GM12878 (cell line): Measurements from ENCODE around the gene XIRP1. TPM values are rescaled to one million over a fixed set of nuclear protein-coding genes. Genes with fewer than 3 reads are reported as not detected.

Experiments
- ATAC-seq: fragments of 200-7000 bp; cut with Tn5 transposase; 3 replicates; pipeline ENCODE4 v1.9.1; 2020; ENCODE audit warnings: mild to moderate bottlenecking, moderate library complexity
- BruUV-seq: library from RNA; stranded (reverse); fragments of 400-500 nt; replicated peaks from 2 replicates; lab custom pipeline; 2021; lab: Mats Ljungman, UMichigan
- CTCF ChIA-PET: fragments of 300-600 bp; sonication (Branson Sonifier 250); formaldehyde crosslinking; extraction: SDS; loops from one replicate; lab custom pipeline; 2021; ENCODE audit warnings: inconsistent platforms; lab: Yijun Ruan, JAX
- POLR2A ChIA-PET: fragments of 350-600 bp; formaldehyde crosslinking; extraction: SDS; loops from one replicate; lab custom pipeline; 2021; ENCODE audit warnings: inconsistent platforms; lab: Charles Lee
- RAD21 ChIA-PET: fragments of 300-600 bp; sonication (Branson Sonifier 250); formaldehyde crosslinking; loops from one replicate; lab custom pipeline; 2023; ENCODE audit warnings: antibody characterized with exemption; ENCODE audit not compliant: unreplicated experiment; lab: Charles Lee
- SMC1A ChIA-PET: fragments of 300-600 bp; sonication (Branson Sonifier 250); formaldehyde crosslinking; loops from one replicate; lab custom pipeline; 2023; ENCODE audit not compliant: unreplicated experiment, uncharacterized antibody; lab: Charles Lee
- DNase-seq: peaks from one replicate; pipeline ENCODE4 v3.0.0-alpha.2; 2011; ENCODE audit warnings: low read depth, low spot score
- FAIRE-seq: peaks from 3 replicates; lab custom pipeline; 2011; peaks lifted over from hg19 to GRCh38; lab: Jason Lieb, UNC
- H2AFZ ChIP-seq: 2 replicates; pipeline ENCODE4 v1.6.0; 2011; ENCODE audit warnings: low read depth, low read length, control low read depth; ENCODE audit not compliant: control insufficient read depth
- H3K27ac ChIP-seq: 2 replicates; pipeline ENCODE4 v1.5.1; 2011; ENCODE audit warnings: control low read depth; ENCODE audit not compliant: control insufficient read depth, insufficient read depth
- H3K27me3 ChIP-seq, 2 experiments: replicated peaks in 1 of 2; 2 replicates each; pipeline versions ENCODE4 v1.6.0 to v1.6.1; 2011; ENCODE audit warnings: low read length in 1 of 2; ENCODE audit not compliant: control insufficient read depth in 2 of 2, insufficient read depth in 2 of 2
- H3K36me3 ChIP-seq, 2 experiments: 2 replicates each; pipeline ENCODE4 v1.5.1; 2011; ENCODE audit warnings: low read length in 1 of 2; ENCODE audit not compliant: control insufficient read depth in 2 of 2, insufficient read depth in 2 of 2
- H3K4me1 ChIP-seq: 2 replicates; pipeline ENCODE4 v1.6.1; 2011; ENCODE audit warnings: mild to moderate bottlenecking, low read length, moderate library complexity, mixed read lengths; ENCODE audit not compliant: control insufficient read depth, insufficient read depth
- H3K4me2 ChIP-seq: 2 replicates; pipeline ENCODE4 v1.6.0; 2011; ENCODE audit warnings: control low read depth; ENCODE audit not compliant: control insufficient read depth, insufficient read depth
- H3K4me3 ChIP-seq: fragments of 200-600 bp; sonication (generic); 2 replicates; pipeline ENCODE4 v1.5.1; 2016
- H3K79me2 ChIP-seq: 2 replicates; pipeline ENCODE4 v1.6.0; 2011; ENCODE audit warnings: low read length; ENCODE audit not compliant: control insufficient read depth, insufficient read depth
- H3K9ac ChIP-seq: 2 replicates; pipeline ENCODE4 v1.8.0; 2011; ENCODE audit warnings: low read length, control low read depth, mixed read lengths; ENCODE audit not compliant: control insufficient read depth, insufficient read depth
- H3K9me3 ChIP-seq: replicated peaks from 3 replicates; pipeline ENCODE4 v1.5.1; 2011; ENCODE audit warnings: mild to moderate bottlenecking, low read length; ENCODE audit not compliant: control insufficient read depth, insufficient read depth
- H4K20me1 ChIP-seq: 2 replicates; pipeline ENCODE4 v1.6.0; 2011; ENCODE audit not compliant: control insufficient read depth, insufficient read depth
- ASH2L ChIP-seq: fragments of 300-600, 200-600 bp; sonication (generic); IDR thresholded peaks from 2 replicates; pipeline ENCODE4 v1.6.1; 2017; ENCODE audit warnings: low read depth, mild to moderate bottlenecking, borderline replicate concordance
- CBX3 ChIP-seq: fragments of 200-600 bp; sonication (generic); IDR thresholded peaks from 2 replicates; pipeline ENCODE4 v1.6.1; 2016; ENCODE audit warnings: low read depth, borderline replicate concordance
- HDAC6 ChIP-seq: fragments of 200-600 bp; sonication (generic); IDR thresholded peaks from one replicate; pipeline ENCODE4 v1.8.0; 2017; ENCODE audit warnings: antibody characterized with exemption; ENCODE audit not compliant: unreplicated experiment
- JUND ChIP-seq: IDR thresholded peaks from 2 replicates; pipeline ENCODE4 v1.6.1; 2012; ENCODE audit warnings: low read depth, mild to moderate bottlenecking, low read length, improper control_type of control experiment, moderate library complexity
- KLF5 ChIP-seq: fragments of 450-650 bp; IDR thresholded peaks from 2 replicates; pipeline ENCODE4 v1.6.1; 2014; ENCODE audit warnings: mild to moderate bottlenecking; ENCODE audit not compliant: partially characterized antibody
- NFIC ChIP-seq: IDR thresholded peaks from 2 replicates; pipeline ENCODE4 v1.6.1; 2012; ENCODE audit warnings: low read depth, mild to moderate bottlenecking, inconsistent platforms, low read length, moderate library complexity
- STAT3 ChIP-seq: IDR thresholded peaks from 2 replicates; pipeline ENCODE4 v1.6.1; 2011; ENCODE audit warnings: low read depth, low read length, improper control_type of control experiment
- ZNF217 ChIP-seq: fragments of 450-650 bp; IDR thresholded peaks from 2 replicates; pipeline ENCODE4 v1.6.1; 2017; ENCODE audit warnings: antibody characterized with exemption, mild to moderate bottlenecking
- ZNF24 ChIP-seq: fragments of 450-650 bp; IDR thresholded peaks from 2 replicates; pipeline ENCODE4 v1.6.1; 2017; ENCODE audit warnings: antibody characterized with exemption, mild to moderate bottlenecking
- ZNF622 ChIP-seq: fragments of 450-650 bp; IDR thresholded peaks from 2 replicates; pipeline ENCODE4 v1.6.1; 2017; ENCODE audit warnings: mild to moderate bottlenecking, inconsistent platforms
- WGBS: methylation state at CpG from one replicate; pipeline ENCODE4 v1.1.6; 2016; ENCODE audit warnings: low lambda C conversion rate; ENCODE audit not compliant: insufficient replicate concordance, insufficient coverage; ENCODE audit errors: missing lambda C conversion rate; 5-methylcytosine and 5-hydroxymethylcytosine counted together
- in situ Hi-C: fragments of 300-500 bp; cut with MboI; formaldehyde crosslinking; loops from 9 replicates; pipeline ENCODE4 v1.14.3; 2018; ENCODE audit warnings: mixed read lengths
- intact Hi-C: fragments of 100-400 bp; cut with micrococcal nuclease; formaldehyde crosslinking; loops from one replicate; pipeline ENCODE4 v1.14.2; 2022; ENCODE audit not compliant: unreplicated experiment
- polyA plus RNA-seq, 11 experiments: library from polyadenylated mRNA; depleted of rRNA in 4 of 11; unstranded in 6 of 11; stranded (reverse) in 5 of 11; fragments of >200 nt; fragmentation: Nextera tagmentation in 4 of 11; fragmentation: Illumina TruSeq in 1 of 11; extraction: Ambion mirVana in 4 of 11; extraction: Trizol in 1 of 11; gene quantifications; 1 replicate in 1 of 11; 2 replicates in 10 of 11; pipeline versions ENCODE4 v1.2.1 to v1.2.3, GENCODE V29; 2011 to 2016; ENCODE audit warnings: inconsistent platforms in 2 of 11, missing spikeins in 2 of 11, low read depth in 1 of 11
- total RNA-seq, 4 experiments: library from RNA; depleted of rRNA in 3 of 4; stranded (reverse); fragments of >200 nt in 3 of 4; fragmentation: Illumina TruSeq in 1 of 4; extraction: Trizol in 1 of 4; gene quantifications; 2 replicates each; pipeline versions ENCODE4 v1.2.1 to v1.2.3, GENCODE V29; 2013 to 2021
- TF ChIP-seq, protein P1 (sequence below): fragments of 450-650 bp; IDR thresholded peaks from 2 replicates; pipeline ENCODE4 v1.6.1; 2014; ENCODE audit warnings: mild to moderate bottlenecking
- TF ChIP-seq, protein P2 (sequence below): IDR thresholded peaks from 2 replicates; pipeline ENCODE4 v1.6.1; 2012; ENCODE audit warnings: mild to moderate bottlenecking, low read depth, low read length
- TF ChIP-seq, protein P3 (sequence below): IDR thresholded peaks from 2 replicates; pipeline ENCODE4 v1.6.1; 2012; ENCODE audit warnings: low read depth, low read length, improper control_type of control experiment
- TF ChIP-seq, protein P4 (sequence below): fragments of 450-650 bp; IDR thresholded peaks from 2 replicates; pipeline ENCODE4 v1.6.1; 2018; ENCODE audit warnings: borderline replicate concordance, mild to moderate bottlenecking; ENCODE audit not compliant: partially characterized antibody
- TF ChIP-seq, protein P5 (sequence below), 3 experiments: IDR thresholded peaks in 2 of 3; conservative IDR thresholded peaks in 1 of 3; 2 replicates each; pipeline ENCODE4 v1.5.1; 2011; ENCODE audit warnings: low read depth in 3 of 3, low read length in 3 of 3, mild to moderate bottlenecking in 3 of 3, control low read depth in 2 of 3, moderate library complexity in 2 of 3, inconsistent platforms in 1 of 3, mixed read lengths in 1 of 3; ENCODE audit not compliant: control insufficient read depth in 2 of 3, insufficient read depth in 1 of 3; ENCODE audit errors: extremely low read depth in 1 of 3

XIRP1 gene
- total and polyA plus RNA-seq, 10 of the 15 experiments (the other 5 are each of a cell fraction or from before 2014, with no cell fraction given): 0.03 to 0.38 (median 0.08) TPM; not detected in 1

DNA sequence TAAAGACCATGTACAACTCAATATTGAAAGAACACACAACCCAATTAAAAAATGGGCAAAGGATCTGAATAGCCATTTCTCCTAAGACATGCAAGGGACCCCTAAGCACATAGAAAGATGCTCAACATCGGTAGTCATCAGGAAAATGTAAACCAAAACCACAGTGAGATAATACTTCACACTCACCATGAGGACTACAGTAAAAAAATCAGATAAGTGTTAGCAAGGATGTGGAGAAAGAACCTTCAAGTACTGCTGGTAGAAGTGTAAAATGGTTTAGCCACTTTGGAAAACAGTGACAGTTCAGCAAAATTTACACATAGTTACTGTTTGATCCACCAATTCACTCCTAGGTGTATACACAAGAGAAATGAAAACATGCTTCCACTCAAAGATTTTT, 30.1 kb upstream of the XIRP1 start:
- ChIA-PET POLR2A (no interaction called here), CTCF (no interaction called here), RAD21 (no interaction called here), SMC1A (no interaction called here)
- Histone ChIP-seq H3K9me3 (no peaks in the 10 kb centered on the region), H3K79me2 (no peaks in the 10 kb centered on the region), H4K20me1 (no peaks in the 10 kb centered on the region), H2AFZ (no peak overlapping the region), H3K4me3 (no peak overlapping the region), H3K4me2 (no peak overlapping the region), H3K27ac (no peak overlapping the region), H3K4me1 (peaks cover 22% of the 10 kb centered on the region), H3K36me3 (no peaks in the 10 kb centered on the region), H3K9ac (no peak overlapping the region), H3K27me3 (no peaks in the 10 kb centered on the region)
- FAIRE-seq: no peak
- no peak for DNase-seq
- in situ Hi-C loops: no loop called here
- no TSS peak for BruUV-seq
- WGBS: 79% methylated on average over 1 of the region's 1 CpG
- intact Hi-C loops: no loop called here
- ATAC-seq: no peak
- TF ChIP-seq JUND: no peak
- TF ChIP-seq, protein P1, sequence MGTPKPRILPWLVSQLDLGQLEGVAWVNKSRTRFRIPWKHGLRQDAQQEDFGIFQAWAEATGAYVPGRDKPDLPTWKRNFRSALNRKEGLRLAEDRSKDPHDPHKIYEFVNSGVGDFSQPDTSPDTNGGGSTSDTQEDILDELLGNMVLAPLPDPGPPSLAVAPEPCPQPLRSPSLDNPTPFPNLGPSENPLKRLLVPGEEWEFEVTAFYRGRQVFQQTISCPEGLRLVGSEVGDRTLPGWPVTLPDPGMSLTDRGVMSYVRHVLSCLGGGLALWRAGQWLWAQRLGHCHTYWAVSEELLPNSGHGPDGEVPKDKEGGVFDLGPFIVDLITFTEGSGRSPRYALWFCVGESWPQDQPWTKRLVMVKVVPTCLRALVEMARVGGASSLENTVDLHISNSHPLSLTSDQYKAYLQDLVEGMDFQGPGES: no peak
- TF ChIP-seq ZNF217: no peak
- no peak for TF ChIP-seq ZNF622
- no peak for TF ChIP-seq CBX3
- TF ChIP-seq KLF5: no peak
- no peak for TF ChIP-seq HDAC6
- TF ChIP-seq ZNF24: no peak
- no peak for TF ChIP-seq STAT3
- TF ChIP-seq, protein P2, sequence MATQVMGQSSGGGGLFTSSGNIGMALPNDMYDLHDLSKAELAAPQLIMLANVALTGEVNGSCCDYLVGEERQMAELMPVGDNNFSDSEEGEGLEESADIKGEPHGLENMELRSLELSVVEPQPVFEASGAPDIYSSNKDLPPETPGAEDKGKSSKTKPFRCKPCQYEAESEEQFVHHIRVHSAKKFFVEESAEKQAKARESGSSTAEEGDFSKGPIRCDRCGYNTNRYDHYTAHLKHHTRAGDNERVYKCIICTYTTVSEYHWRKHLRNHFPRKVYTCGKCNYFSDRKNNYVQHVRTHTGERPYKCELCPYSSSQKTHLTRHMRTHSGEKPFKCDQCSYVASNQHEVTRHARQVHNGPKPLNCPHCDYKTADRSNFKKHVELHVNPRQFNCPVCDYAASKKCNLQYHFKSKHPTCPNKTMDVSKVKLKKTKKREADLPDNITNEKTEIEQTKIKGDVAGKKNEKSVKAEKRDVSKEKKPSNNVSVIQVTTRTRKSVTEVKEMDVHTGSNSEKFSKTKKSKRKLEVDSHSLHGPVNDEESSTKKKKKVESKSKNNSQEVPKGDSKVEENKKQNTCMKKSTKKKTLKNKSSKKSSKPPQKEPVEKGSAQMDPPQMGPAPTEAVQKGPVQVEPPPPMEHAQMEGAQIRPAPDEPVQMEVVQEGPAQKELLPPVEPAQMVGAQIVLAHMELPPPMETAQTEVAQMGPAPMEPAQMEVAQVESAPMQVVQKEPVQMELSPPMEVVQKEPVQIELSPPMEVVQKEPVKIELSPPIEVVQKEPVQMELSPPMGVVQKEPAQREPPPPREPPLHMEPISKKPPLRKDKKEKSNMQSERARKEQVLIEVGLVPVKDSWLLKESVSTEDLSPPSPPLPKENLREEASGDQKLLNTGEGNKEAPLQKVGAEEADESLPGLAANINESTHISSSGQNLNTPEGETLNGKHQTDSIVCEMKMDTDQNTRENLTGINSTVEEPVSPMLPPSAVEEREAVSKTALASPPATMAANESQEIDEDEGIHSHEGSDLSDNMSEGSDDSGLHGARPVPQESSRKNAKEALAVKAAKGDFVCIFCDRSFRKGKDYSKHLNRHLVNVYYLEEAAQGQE: no peak
- TF ChIP-seq, protein P3, sequence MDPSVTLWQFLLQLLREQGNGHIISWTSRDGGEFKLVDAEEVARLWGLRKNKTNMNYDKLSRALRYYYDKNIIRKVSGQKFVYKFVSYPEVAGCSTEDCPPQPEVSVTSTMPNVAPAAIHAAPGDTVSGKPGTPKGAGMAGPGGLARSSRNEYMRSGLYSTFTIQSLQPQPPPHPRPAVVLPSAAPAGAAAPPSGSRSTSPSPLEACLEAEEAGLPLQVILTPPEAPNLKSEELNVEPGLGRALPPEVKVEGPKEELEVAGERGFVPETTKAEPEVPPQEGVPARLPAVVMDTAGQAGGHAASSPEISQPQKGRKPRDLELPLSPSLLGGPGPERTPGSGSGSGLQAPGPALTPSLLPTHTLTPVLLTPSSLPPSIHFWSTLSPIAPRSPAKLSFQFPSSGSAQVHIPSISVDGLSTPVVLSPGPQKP: no peak
- no peak for TF ChIP-seq ASH2L
- TF ChIP-seq NFIC: no peak
- TF ChIP-seq, protein P4, sequence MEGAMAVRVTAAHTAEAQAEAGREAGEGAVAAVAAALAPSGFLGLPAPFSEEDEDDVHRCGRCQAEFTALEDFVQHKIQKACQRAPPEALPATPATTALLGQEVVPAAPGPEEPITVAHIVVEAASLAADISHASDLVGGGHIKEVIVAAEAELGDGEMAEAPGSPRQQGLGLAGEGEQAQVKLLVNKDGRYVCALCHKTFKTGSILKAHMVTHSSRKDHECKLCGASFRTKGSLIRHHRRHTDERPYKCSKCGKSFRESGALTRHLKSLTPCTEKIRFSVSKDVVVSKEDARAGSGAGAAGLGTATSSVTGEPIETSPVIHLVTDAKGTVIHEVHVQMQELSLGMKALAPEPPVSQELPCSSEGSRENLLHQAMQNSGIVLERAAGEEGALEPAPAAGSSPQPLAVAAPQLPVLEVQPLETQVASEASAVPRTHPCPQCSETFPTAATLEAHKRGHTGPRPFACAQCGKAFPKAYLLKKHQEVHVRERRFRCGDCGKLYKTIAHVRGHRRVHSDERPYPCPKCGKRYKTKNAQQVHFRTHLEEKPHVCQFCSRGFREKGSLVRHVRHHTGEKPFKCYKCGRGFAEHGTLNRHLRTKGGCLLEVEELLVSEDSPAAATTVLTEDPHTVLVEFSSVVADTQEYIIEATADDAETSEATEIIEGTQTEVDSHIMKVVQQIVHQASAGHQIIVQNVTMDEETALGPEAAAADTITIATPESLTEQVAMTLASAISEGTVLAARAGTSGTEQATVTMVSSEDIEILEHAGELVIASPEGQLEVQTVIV: no peak
- TF ChIP-seq, protein P5, sequence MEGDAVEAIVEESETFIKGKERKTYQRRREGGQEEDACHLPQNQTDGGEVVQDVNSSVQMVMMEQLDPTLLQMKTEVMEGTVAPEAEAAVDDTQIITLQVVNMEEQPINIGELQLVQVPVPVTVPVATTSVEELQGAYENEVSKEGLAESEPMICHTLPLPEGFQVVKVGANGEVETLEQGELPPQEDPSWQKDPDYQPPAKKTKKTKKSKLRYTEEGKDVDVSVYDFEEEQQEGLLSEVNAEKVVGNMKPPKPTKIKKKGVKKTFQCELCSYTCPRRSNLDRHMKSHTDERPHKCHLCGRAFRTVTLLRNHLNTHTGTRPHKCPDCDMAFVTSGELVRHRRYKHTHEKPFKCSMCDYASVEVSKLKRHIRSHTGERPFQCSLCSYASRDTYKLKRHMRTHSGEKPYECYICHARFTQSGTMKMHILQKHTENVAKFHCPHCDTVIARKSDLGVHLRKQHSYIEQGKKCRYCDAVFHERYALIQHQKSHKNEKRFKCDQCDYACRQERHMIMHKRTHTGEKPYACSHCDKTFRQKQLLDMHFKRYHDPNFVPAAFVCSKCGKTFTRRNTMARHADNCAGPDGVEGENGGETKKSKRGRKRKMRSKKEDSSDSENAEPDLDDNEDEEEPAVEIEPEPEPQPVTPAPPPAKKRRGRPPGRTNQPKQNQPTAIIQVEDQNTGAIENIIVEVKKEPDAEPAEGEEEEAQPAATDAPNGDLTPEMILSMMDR (IDR thresholded peaks at IDR 0.05 in 2 of 3, conservative IDR thresholded peaks at IDR 0.05 in 1 of 3; ENCODE audit: control insufficient read depth in 2 of 3, extremely low read depth in 1 of 3, insufficient read depth in 1 of 3, low read depth in 3 of 3, low read length in 3 of 3): no peak
